Daoy (cell line): ENCODE data around the gene C6orf58. TPM values are rescaled to one million over a fixed set of nuclear protein-coding genes. Genes with fewer than 3 reads are reported as not detected.

Experiments used
- DNase-seq: peaks from one replicate; pipeline ENCODE4 v3.0.0-alpha.2; 2015; ENCODE audit warnings: low read depth
- total RNA-seq: library from RNA; depleted of rRNA; stranded (reverse); fragments of >200 nt; shearing (Covaris generic); gene quantifications from 2 replicates; pipeline ENCODE4 v1.2.3, GENCODE V29; 2014; rRNA removed

The C6orf58 gene
- total RNA-seq = 0.39 and 0.69 TPM in 2 replicates

- DNase-seq = no peak
These were observed at the start of gene C6orf58 for GRCh38 chr6:127576874-127577273. TSS of gene C6orf58 (plus strand) at chr6:127577174. CDS start at chr6:127577186, 12 bp downstream.

GRCh38 chr6:127533011-127533410, 44.0 kb upstream of the C6orf58 start:
- no peak for DNase-seq

- DNase-seq = no peak
These were observed 43.2 kb upstream of the C6orf58 start for GRCh38 chr6:127533736-127534135.

GRCh38 chr6:127538750-127539264, 38.2 kb upstream of the C6orf58 start:
- no peak for DNase-seq

- DNase-seq = no peak
These were observed 37.7 kb upstream of the C6orf58 start for GRCh38 chr6:127539272-127539671.

GRCh38 chr6:127547215-127547614, 29.8 kb upstream of the C6orf58 start:
- DNase-seq = no peak

GRCh38 chr6:127547904-127548649, 28.9 kb upstream of the C6orf58 start:
- DNase-seq = no peak

GRCh38 chr6:127550403-127550802, 26.6 kb upstream of the C6orf58 start:
- DNase-seq = peak; percentile 28

- DNase-seq = peak; percentile 63
These were observed 22.5 kb upstream of the C6orf58 start for GRCh38 chr6:127554435-127555006.

GRCh38 chr6:127561660-127562059, 15.3 kb upstream of the C6orf58 start:
- no peak for DNase-seq

GRCh38 chr6:127564761-127565160, 12.2 kb upstream of the C6orf58 start:
- no peak for DNase-seq

GRCh38 chr6:127566119-127566518, 10.9 kb upstream of the C6orf58 start:
- DNase-seq = no peak

GRCh38 chr6:127566651-127567050, 10.3 kb upstream of the C6orf58 start:
- no peak for DNase-seq

- DNase-seq = no peak
These were observed 9.5 kb upstream of the C6orf58 start for GRCh38 chr6:127567476-127567875.

GRCh38 chr6:127570739-127571389, 6.1 kb upstream of the C6orf58 start:
- DNase-seq = no peak

GRCh38 chr6:127578900-127579299, 1.9 kb downstream of the C6orf58 start:
- DNase-seq = no peak

- no peak for DNase-seq
These were observed 4.6 kb downstream of the C6orf58 start for GRCh38 chr6:127581576-127581975.

- peak; percentile 66 for DNase-seq
These were observed 5.9 kb downstream of the C6orf58 start for GRCh38 chr6:127582777-127583462.

GRCh38 chr6:127585123-127585522, 8.1 kb downstream of the C6orf58 start:
- DNase-seq = no peak

- DNase-seq = no peak
These were observed 9.4 kb downstream of the C6orf58 start for GRCh38 chr6:127586372-127586771.

GRCh38 chr6:127587875-127588274, 10.9 kb downstream of the C6orf58 start:
- DNase-seq = no peak

GRCh38 chr6:127589135-127589534, 12.2 kb downstream of the C6orf58 start:
- DNase-seq = no peak
